CD14-positive monocyte (primary cell): ENCODE data around the gene RBL2. TPM values are rescaled to one million over a fixed set of nuclear protein-coding genes. Genes with fewer than 3 reads are reported as not detected.
"Not testable (repeated sequence)": the region's sequence is repeated elsewhere in the genome, so short reads cannot be mapped to it uniquely, and the experiment has no call there.

Source experiments
- DNase-seq, 3 donors: peaks; one replicate each; pipeline ENCODE4 v3.0.0-alpha.2; 2011 to 2022
- H2AFZ ChIP-seq: 2 replicates; pipeline ENCODE4 v1.6.0; 2012; ENCODE audit warnings: mild to moderate bottlenecking, low read depth, low read length, inconsistent platforms; ENCODE audit not compliant: insufficient read depth, poor library complexity, severe bottlenecking
- H3K27ac ChIP-seq, 2 donors: 1 replicate in 1 of 2; 2 replicates in 1 of 2; pipeline ENCODE4 v1.5.1; 2012 to 2013; ENCODE audit warnings: low read length in 2 of 2, control low read depth in 1 of 2, inconsistent platforms in 1 of 2, low read depth in 1 of 2, mild to moderate bottlenecking in 1 of 2
- H3K27me3 ChIP-seq, 2 donors: one replicate each; pipeline versions ENCODE4 v1.6.0 to v1.6.1; 2011 to 2013; ENCODE audit warnings: low read length in 2 of 2; ENCODE audit not compliant: control insufficient read depth in 2 of 2, insufficient read depth in 2 of 2
- H3K36me3 ChIP-seq, 2 donors: replicated peaks in 1 of 2; 1 replicate in 1 of 2; 2 replicates in 1 of 2; pipeline versions ENCODE4 v1.5.1 to v1.6.1; 2012 to 2013; ENCODE audit warnings: low read length in 2 of 2, control low read depth in 1 of 2, inconsistent platforms in 1 of 2, mild to moderate bottlenecking in 1 of 2; ENCODE audit not compliant: insufficient read depth in 2 of 2, control insufficient read depth in 1 of 2
- H3K4me1 ChIP-seq, 2 donors: 1 replicate in 1 of 2; 2 replicates in 1 of 2; pipeline versions ENCODE4 v1.5.1 to v1.6.1; 2012 to 2013; ENCODE audit warnings: low read length in 2 of 2, control low read depth in 1 of 2, inconsistent platforms in 1 of 2, mild to moderate bottlenecking in 1 of 2, moderate library complexity in 1 of 2; ENCODE audit not compliant: insufficient read depth in 2 of 2, control insufficient read depth in 1 of 2
- H3K4me2 ChIP-seq: replicated peaks from 2 replicates; pipeline ENCODE3; 2012; ENCODE audit warnings: low read length, moderate library complexity, mild to moderate bottlenecking; ENCODE audit not compliant: poor library complexity, severe bottlenecking; ENCODE audit errors: extremely low read depth
- H3K4me3 ChIP-seq, 3 experiments: fragments of 200-600 bp in 1 of 3; sonication (generic) in 1 of 3; replicated peaks in 1 of 3; 1 replicate in 2 of 3; 2 replicates in 1 of 3; pipeline ENCODE4 v1.5.1; 2011 to 2013; ENCODE audit warnings: low read length in 3 of 3, mild to moderate bottlenecking in 3 of 3, control low read depth in 2 of 3, low read depth in 2 of 3, inconsistent platforms in 1 of 3, moderate library complexity in 1 of 3
- H3K79me2 ChIP-seq: 2 replicates; pipeline ENCODE4 v1.6.0; 2012; ENCODE audit warnings: mild to moderate bottlenecking, control low read depth, inconsistent platforms, low read length, moderate library complexity; ENCODE audit not compliant: insufficient read depth
- H3K9ac ChIP-seq: 2 replicates; pipeline ENCODE4 v1.6.0; 2017; ENCODE audit warnings: low read length, mild to moderate bottlenecking; ENCODE audit not compliant: insufficient read depth, poor library complexity, severe bottlenecking
- H3K9me3 ChIP-seq, 2 donors: replicated peaks in 1 of 2; 1 replicate in 1 of 2; 2 replicates in 1 of 2; pipeline versions ENCODE4 v1.5.1 to v1.6.1; 2012 to 2013; ENCODE audit warnings: low read length in 2 of 2, control low read depth in 1 of 2; ENCODE audit not compliant: control insufficient read depth in 1 of 2, insufficient read depth in 1 of 2
- H4K20me1 ChIP-seq: 2 replicates; pipeline ENCODE4 v1.6.0; 2012; ENCODE audit warnings: mild to moderate bottlenecking, low read length, control low read depth, moderate library complexity; ENCODE audit not compliant: insufficient read depth
- H3K27ac Mint-ChIP-seq, 7 donors: one replicate each; pipeline ENCODE4 v1.8.0; 2020; ENCODE audit warnings: mild to moderate bottlenecking in 7 of 7, mixed read lengths in 7 of 7, moderate library complexity in 6 of 7, inconsistent platforms in 2 of 7
- H3K27me3 Mint-ChIP-seq, 3 donors: one replicate each; pipeline ENCODE4 v1.8.0; 2021 to 2022; ENCODE audit warnings: low read depth in 3 of 3, mild to moderate bottlenecking in 3 of 3, mixed read lengths in 3 of 3, moderate library complexity in 3 of 3, inconsistent platforms in 1 of 3
- H3K36me3 Mint-ChIP-seq, 2 donors: one replicate each; pipeline ENCODE4 v1.8.0; 2020; ENCODE audit warnings: mixed read lengths in 2 of 2, inconsistent platforms in 1 of 2, mild to moderate bottlenecking in 1 of 2
- H3K4me1 Mint-ChIP-seq: one replicate; pipeline ENCODE4 v1.8.0; 2020; ENCODE audit warnings: mild to moderate bottlenecking, mixed read lengths
- H3K4me3 Mint-ChIP-seq, 2 donors: one replicate each; pipeline ENCODE4 v1.8.0; 2020; ENCODE audit warnings: mild to moderate bottlenecking in 2 of 2, mixed read lengths in 2 of 2, moderate library complexity in 1 of 2
- H3K9me3 Mint-ChIP-seq, 7 donors: one replicate each; pipeline ENCODE4 v1.8.0; 2020 to 2022; ENCODE audit warnings: mixed read lengths in 7 of 7, mild to moderate bottlenecking in 6 of 7, moderate library complexity in 6 of 7, inconsistent platforms in 2 of 7
- WGBS: methylation state at CpG from one replicate; pipeline ENCODE4 v1.1.5; 2013; ENCODE audit warnings: missing lambda C conversion rate; ENCODE audit not compliant: insufficient coverage; 5-methylcytosine and 5-hydroxymethylcytosine counted together
- intact Hi-C, 2 donors: fragments of 100-400 bp; cut with micrococcal nuclease; formaldehyde crosslinking; loops; one replicate each; pipeline versions ENCODE4 v1.15.0 to v1.15.1; 2023
- polyA plus RNA-seq, 3 donors: library from polyadenylated mRNA; depleted of rRNA in 1 of 3; unstranded in 2 of 3; stranded (reverse) in 1 of 3; fragments of 300-500 nt in 2 of 3; fragments of >200 nt in 1 of 3; fragmentation: Illumina TruSeq in 2 of 3; gene quantifications; 1 replicate in 2 of 3; 2 replicates in 1 of 3; pipeline ENCODE4 v1.2.3, GENCODE V29; 2012 to 2021
- TF ChIP-seq, protein P1 (sequence below): fragments of 200-600 bp; IDR thresholded peaks from one replicate; pipeline ENCODE4 v1.8.0; 2022; ENCODE audit warnings: antibody characterized with exemption, mild to moderate bottlenecking

Gene RBL2
- polyA plus RNA-seq, 3 donors: 54.3 to 104 (median 77.7) TPM

DNA sequence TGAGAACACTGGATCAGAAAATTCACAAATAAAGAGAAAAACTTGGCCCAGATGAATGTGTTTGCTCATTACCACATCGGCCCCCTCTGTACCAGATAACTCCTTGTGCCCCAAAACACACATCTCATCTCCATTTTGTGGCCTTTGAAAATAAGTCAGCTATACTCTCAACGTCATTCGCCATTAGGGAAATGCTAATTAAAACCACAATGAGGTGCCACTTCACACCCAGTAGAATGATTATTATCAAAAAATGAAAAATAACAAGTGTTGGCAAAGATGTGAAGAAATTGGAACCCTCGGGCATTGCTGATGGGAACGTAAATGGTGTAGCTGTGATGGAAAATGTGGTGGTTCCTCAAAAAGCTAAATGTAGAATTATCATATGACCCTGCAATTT is 103.4 kb downstream of the RBL2 start:
- intact Hi-C loops: no loop called here
- Histone ChIP-seq H3K4me2 (no peak overlapping the region), H3K27ac (no peak overlapping the region), H3K79me2 (no peaks in the 10 kb centered on the region), H4K20me1 (no peaks in the 10 kb centered on the region), H3K36me3 (no peaks in the 10 kb centered on the region), H3K4me3 (no peak overlapping the region), H2AFZ (no peak overlapping the region), H3K9ac (no peak overlapping the region), H3K9me3 (no peaks in the 10 kb centered on the region), H3K27me3 (peaks cover 0 to 3% of the 10 kb centered on the region in 2 donors), H3K4me1 (no peaks in the 10 kb centered on the region)
- no peaks in the 10 kb centered on the region for H3K36me3 Mint-ChIP-seq
- peaks cover 8 to 14% (median 9%) of the 10 kb centered on the region in 3 donors for H3K27me3 Mint-ChIP-seq
- DNase-seq: no peak
- no peaks in the 10 kb centered on the region for H3K4me1 Mint-ChIP-seq
- 80% methylated on average over 1 of the region's 5 CpGs for WGBS
- no peak overlapping the region for H3K27ac Mint-ChIP-seq
- no peak overlapping the region for H3K4me3 Mint-ChIP-seq
- TF ChIP-seq, protein P1, sequence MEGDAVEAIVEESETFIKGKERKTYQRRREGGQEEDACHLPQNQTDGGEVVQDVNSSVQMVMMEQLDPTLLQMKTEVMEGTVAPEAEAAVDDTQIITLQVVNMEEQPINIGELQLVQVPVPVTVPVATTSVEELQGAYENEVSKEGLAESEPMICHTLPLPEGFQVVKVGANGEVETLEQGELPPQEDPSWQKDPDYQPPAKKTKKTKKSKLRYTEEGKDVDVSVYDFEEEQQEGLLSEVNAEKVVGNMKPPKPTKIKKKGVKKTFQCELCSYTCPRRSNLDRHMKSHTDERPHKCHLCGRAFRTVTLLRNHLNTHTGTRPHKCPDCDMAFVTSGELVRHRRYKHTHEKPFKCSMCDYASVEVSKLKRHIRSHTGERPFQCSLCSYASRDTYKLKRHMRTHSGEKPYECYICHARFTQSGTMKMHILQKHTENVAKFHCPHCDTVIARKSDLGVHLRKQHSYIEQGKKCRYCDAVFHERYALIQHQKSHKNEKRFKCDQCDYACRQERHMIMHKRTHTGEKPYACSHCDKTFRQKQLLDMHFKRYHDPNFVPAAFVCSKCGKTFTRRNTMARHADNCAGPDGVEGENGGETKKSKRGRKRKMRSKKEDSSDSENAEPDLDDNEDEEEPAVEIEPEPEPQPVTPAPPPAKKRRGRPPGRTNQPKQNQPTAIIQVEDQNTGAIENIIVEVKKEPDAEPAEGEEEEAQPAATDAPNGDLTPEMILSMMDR: no peak
- H3K9me3 Mint-ChIP-seq: peaks cover 0 to 10% (median 4%) of the 10 kb centered on the region in 7 donors

DNA sequence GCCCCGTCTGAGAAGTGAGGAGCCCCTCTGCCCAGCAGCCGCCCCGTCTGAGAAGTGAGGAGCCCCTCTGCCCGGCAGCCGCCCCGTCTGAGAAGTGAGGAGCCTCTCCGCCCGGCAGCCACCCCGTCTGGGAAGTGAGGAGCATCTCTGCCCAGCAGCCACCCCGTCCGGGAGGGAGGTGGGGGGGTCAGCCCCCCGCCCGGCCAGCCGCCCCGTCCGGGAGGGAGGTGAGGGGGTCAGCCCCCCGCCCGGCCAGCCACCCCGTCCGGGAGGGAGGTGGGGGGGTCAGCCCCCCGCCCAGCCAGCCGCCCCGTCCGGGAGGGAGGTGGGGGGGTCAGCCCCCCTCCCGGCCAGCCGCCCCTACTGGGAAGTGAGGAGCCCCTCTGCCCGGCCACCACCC is 105.1 kb downstream of the RBL2 start:
- peaks cover 11 to 20% (median 14%) of the 10 kb centered on the region in 3 donors for H3K27me3 Mint-ChIP-seq
- H3K36me3 Mint-ChIP-seq, H4K20me1 ChIP-seq, H2AFZ ChIP-seq, H3K9me3 ChIP-seq, H3K36me3 ChIP-seq, H3K79me2 ChIP-seq, H3K9ac ChIP-seq, H3K4me3 Mint-ChIP-seq, H3K4me1 Mint-ChIP-seq, H3K27ac Mint-ChIP-seq, H3K27ac ChIP-seq, intact Hi-C loops, H3K4me1 ChIP-seq, H3K4me3 ChIP-seq, H3K4me2 ChIP-seq, DNase-seq: not testable (repeated sequence)
- 92% methylated on average over 11 of the region's 27 CpGs for WGBS
- H3K27me3 ChIP-seq: peaks cover 0 to 12% of the 10 kb centered on the region in 2 donors
- peaks cover 0 to 10% (median 4%) of the 10 kb centered on the region in 7 donors for H3K9me3 Mint-ChIP-seq

DNA sequence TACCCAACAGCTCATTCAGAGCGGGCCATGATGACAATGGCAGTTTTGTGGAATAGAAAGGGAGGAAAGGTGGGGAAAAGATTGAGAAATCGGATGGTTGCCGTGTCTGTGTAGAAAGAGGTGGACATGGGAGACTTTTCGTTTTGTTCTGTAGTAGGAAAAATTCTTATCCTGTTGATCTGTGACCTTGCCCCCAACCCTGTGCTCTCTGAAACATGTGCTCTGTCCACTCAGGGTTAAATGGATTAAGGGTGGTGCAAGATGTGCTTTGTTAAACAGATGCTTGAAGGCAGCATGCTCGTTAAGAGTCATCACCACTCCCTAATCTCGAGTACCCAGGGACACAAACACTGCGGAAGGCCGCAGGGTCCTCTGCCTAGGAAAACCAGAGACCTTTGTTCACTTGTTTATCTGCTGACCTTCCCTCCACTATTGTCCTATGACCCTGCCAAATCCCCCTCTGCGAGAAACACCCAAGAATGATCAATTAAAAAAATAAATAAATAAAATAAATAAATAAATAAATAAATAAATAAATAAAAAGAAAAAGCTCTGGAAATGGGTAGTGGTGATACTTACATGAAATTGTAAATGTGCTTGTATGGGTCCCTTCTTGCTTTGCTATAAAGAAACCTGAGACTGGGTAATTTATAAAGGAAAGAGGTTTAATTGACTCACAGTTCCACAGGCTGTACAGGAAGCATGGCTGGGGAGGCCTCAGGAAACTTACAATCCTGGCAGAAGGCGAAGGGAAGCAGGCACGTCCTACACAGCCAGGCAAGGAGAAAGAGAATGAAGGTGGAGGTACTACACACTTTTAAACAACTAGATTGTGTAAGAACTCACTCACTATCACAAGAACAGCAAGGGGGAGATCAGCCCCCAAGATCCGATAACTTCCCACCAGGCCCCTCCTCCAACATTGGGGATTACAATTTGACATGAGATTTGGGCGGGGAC is 105.8 kb downstream of the RBL2 start:
- H3K4me1 ChIP-seq, H3K4me3 ChIP-seq, H3K36me3 ChIP-seq, H3K27ac Mint-ChIP-seq, H3K4me3 Mint-ChIP-seq, H3K4me2 ChIP-seq, H3K4me1 Mint-ChIP-seq, H2AFZ ChIP-seq, H3K36me3 Mint-ChIP-seq, H3K27ac ChIP-seq, intact Hi-C loops, H3K9ac ChIP-seq, H4K20me1 ChIP-seq, H3K79me2 ChIP-seq, DNase-seq, H3K9me3 ChIP-seq: not testable (repeated sequence)
- 83% methylated on average over 2 of the region's 13 CpGs for WGBS
- Mint-ChIP-seq H3K9me3 (peaks cover 0 to 10% (median 4%) of the 10 kb centered on the region in 7 donors), H3K27me3 (peaks cover 15 to 26% (median 19%) of the 10 kb centered on the region in 3 donors)
- H3K27me3 ChIP-seq: peaks cover 4 to 19% of the 10 kb centered on the region in 2 donors
